Epithelial cell of proximal tubule (primary cell): ENCODE data around the gene TMEM221. TPM values are rescaled to one million over a fixed set of nuclear protein-coding genes. Genes with fewer than 3 reads are reported as not detected.

Experiments
- DNase-seq: peaks from one replicate; pipeline ENCODE4 v3.0.0-alpha.2; 2011; ENCODE audit warnings: low read depth
- H3K4me3 ChIP-seq: 2 replicates; pipeline ENCODE4 v1.5.1; 2011; ENCODE audit warnings: low read depth, mild to moderate bottlenecking, low read length
- CTCF ChIP-seq: conservative IDR thresholded peaks from 2 replicates; pipeline ENCODE4 v1.5.1; 2012; ENCODE audit warnings: low read depth, mild to moderate bottlenecking, low read length
- total RNA-seq: library from RNA; depleted of rRNA; stranded (reverse); fragments of >200 nt; gene quantifications from 2 replicates; pipeline ENCODE4 v1.2.3, GENCODE V29; 2015

TMEM221 gene
- total RNA-seq, 1 donor from 2014 or later = not detected

- no peak overlapping the region for H3K4me3 ChIP-seq
- DNase-seq = no peak
- peak; percentile 88 for TF ChIP-seq CTCF
These were observed 62.4 kb downstream of the TMEM221 start for GRCh38 chr19:17385878-17386611.

Other genes with a start within 250 kb of the TMEM221 start
- 9.0 and 25.3 TPM in 2 replicates for gene USE1, start 233.3 kb downstream of the TMEM221 start, total RNA-seq
- gene OCEL1, start 222.4 kb downstream of the TMEM221 start, total RNA-seq = 4.6 and 8.1 TPM in 2 replicates
- 122 and 131 TPM in 2 replicates for gene NR2F6, start 202.7 kb downstream of the TMEM221 start, total RNA-seq
- not detected in 2 replicates for gene USHBP1, start 183.9 kb downstream of the TMEM221 start, total RNA-seq
- gene BABAM1, start 181.2 kb downstream of the TMEM221 start, total RNA-seq = 125 and 141 TPM in 2 replicates
- gene ANKLE1, start 166.8 kb downstream of the TMEM221 start, total RNA-seq = 3.0 and 4.1 TPM in 2 replicates
- 10.3 and 20.9 TPM in 2 replicates for gene ABHD8, start 145.2 kb downstream of the TMEM221 start, total RNA-seq
- gene MRPL34, start 142.8 kb downstream of the TMEM221 start, total RNA-seq = 121 and 161 TPM in 2 replicates
- gene DDA1, start 139.1 kb downstream of the TMEM221 start, total RNA-seq = 35.6 and 47.0 TPM in 2 replicates
- gene ANO8, start 113.8 kb downstream of the TMEM221 start, total RNA-seq = 3.3 and 6.6 TPM in 2 replicates
- gene GTPBP3, start 111.1 kb downstream of the TMEM221 start, total RNA-seq = 22.7 and 79.5 TPM in 2 replicates
- gene PLVAP, start 71.3 kb downstream of the TMEM221 start, total RNA-seq = 0.58 and 1.2 TPM in 2 replicates
- not detected in 2 replicates for gene CCDC194, start 54.5 kb downstream of the TMEM221 start, total RNA-seq
- 2.2 and 18.6 TPM in 2 replicates for gene BST2, start 43.0 kb downstream of the TMEM221 start, total RNA-seq
- 78.6 and 91.6 TPM in 2 replicates for gene MVB12A, start 28.6 kb downstream of the TMEM221 start, total RNA-seq
- not detected in 2 replicates for gene NXNL1, start 12.3 kb upstream of the TMEM221 start, total RNA-seq
- gene SLC27A1, start 21.9 kb upstream of the TMEM221 start, total RNA-seq = 2.5 and 7.0 TPM in 2 replicates
- 83.6 and 123 TPM in 2 replicates for gene PGLS, start 63.0 kb upstream of the TMEM221 start, total RNA-seq
- 83.6 and 126 TPM in 2 replicates for gene COLGALT1, start 107.0 kb upstream of the TMEM221 start, total RNA-seq
- 0.06 TPM in 1 of 2 replicates, not detected in the other for gene UNC13A, start 239.7 kb upstream of the TMEM221 start, total RNA-seq